K562 (cell line): ENCODE results near the gene LRRC14B. TPM values are rescaled to one million over a fixed set of nuclear protein-coding genes. Genes with fewer than 3 reads are reported as not detected.

Experiments used
- ATAC-seq: fragments of 200-7000 bp; cut with Tn5 transposase; 3 replicates; pipeline ENCODE4 v1.9.1; 2020; ENCODE audit warnings: moderate library complexity
- BruUV-seq: library from RNA; stranded (reverse); fragments of 400-500 nt; replicated peaks from 2 replicates; lab custom pipeline; 2021; lab: Mats Ljungman, UMichigan
- CTCF ChIA-PET: fragments of 300-600 bp; formaldehyde crosslinking; extraction: SDS; loops from one replicate; lab custom pipeline; 2021; ENCODE audit warnings: low intra/inter-chr PET ratio; lab: Yijun Ruan, JAX
- POLR2A ChIA-PET: fragments of 300-600, 350-650 bp; sonication (Branson Sonifier 250); formaldehyde crosslinking; extraction: SDS; loops from one replicate; lab custom pipeline; 2021; ENCODE audit warnings: antibody characterized with exemption, inconsistent platforms; lab: Yijun Ruan, JAX
- DNase-seq, 4 experiments: peaks; one replicate each; pipeline versions ENCODE4 v3.0.0 to v3.0.0-alpha.2; 2011 to 2018; ENCODE audit warnings: low spot score in 3 of 4, mixed read lengths in 3 of 4; ENCODE audit errors: extremely low read depth in 1 of 4
- FAIRE-seq: peaks from 2 replicates; lab custom pipeline; 2011; peaks lifted over from hg19 to GRCh38; lab: Jason Lieb, UNC
- H2AFZ ChIP-seq: 2 replicates; pipeline ENCODE4 v1.6.0; 2011; ENCODE audit warnings: low read depth, low read length, control low read depth, inconsistent platforms
- H3K27ac ChIP-seq: fragments of 200-600 bp; 3 replicates; pipeline ENCODE4 v1.8.0; 2011; ENCODE audit warnings: low read depth, mild to moderate bottlenecking, control low read depth, inconsistent platforms, low read length, moderate library complexity, mixed read lengths; ENCODE audit errors: extremely low read depth
- H3K27me3 ChIP-seq, 2 experiments: fragments of 300-600 bp in 1 of 2; 2 replicates in 1 of 2; 3 replicates in 1 of 2; pipeline versions ENCODE4 v1.6.0 to v1.8.0; 2011; ENCODE audit warnings: inconsistent platforms in 2 of 2, low read length in 2 of 2, mild to moderate bottlenecking in 1 of 2, mixed read lengths in 1 of 2, moderate library complexity in 1 of 2; ENCODE audit not compliant: control insufficient read depth in 2 of 2, insufficient read depth in 2 of 2
- H3K36me3 ChIP-seq: fragments of 300-600 bp; 3 replicates; pipeline ENCODE4 v1.8.0; 2011; ENCODE audit warnings: mild to moderate bottlenecking, low read length, inconsistent platforms; ENCODE audit not compliant: control insufficient read depth, insufficient read depth
- H3K4me1 ChIP-seq, 2 experiments: fragments of 200-600 bp in 1 of 2; replicated peaks in 1 of 2; 2 replicates in 1 of 2; 3 replicates in 1 of 2; pipeline versions ENCODE4 v1.5.1 to v1.8.0; 2011; ENCODE audit warnings: inconsistent platforms in 2 of 2, low read length in 2 of 2, mild to moderate bottlenecking in 1 of 2, mixed read lengths in 1 of 2, moderate library complexity in 1 of 2; ENCODE audit not compliant: control insufficient read depth in 2 of 2, insufficient read depth in 2 of 2
- H3K4me2 ChIP-seq: 2 replicates; pipeline ENCODE4 v1.6.1; 2011; ENCODE audit warnings: low read length, control low read depth, inconsistent platforms, mixed read lengths; ENCODE audit not compliant: insufficient read depth
- H3K4me3 ChIP-seq: fragments of 200-600 bp; sonication (generic), shearing (Covaris generic); 2 replicates; pipeline ENCODE4 v1.5.1; 2016; ENCODE audit warnings: control low read depth, inconsistent platforms
- H3K79me2 ChIP-seq: fragments of 200-600 bp; 3 replicates; pipeline ENCODE4 v1.8.0; 2011; ENCODE audit warnings: low read length, inconsistent platforms; ENCODE audit not compliant: control insufficient read depth, insufficient read depth
- H3K9ac ChIP-seq, 2 experiments: 2 replicates each; pipeline versions ENCODE4 v1.6.0 to v1.6.1; 2011; ENCODE audit warnings: low read depth in 2 of 2, low read length in 2 of 2, control low read depth in 1 of 2, inconsistent platforms in 1 of 2, mild to moderate bottlenecking in 1 of 2, mixed read lengths in 1 of 2; ENCODE audit not compliant: insufficient read depth in 1 of 2
- H3K9me1 ChIP-seq: one replicate; pipeline ENCODE4 v1.6.0; 2011; ENCODE audit warnings: inconsistent platforms, mild to moderate bottlenecking, low read length, moderate library complexity; ENCODE audit not compliant: control insufficient read depth, insufficient read depth
- H3K9me3 ChIP-seq: replicated peaks from 2 replicates; pipeline ENCODE4 v1.5.1; 2011; ENCODE audit warnings: low read depth, low read length, inconsistent platforms; ENCODE audit not compliant: control insufficient read depth, insufficient read depth
- H4K20me1 ChIP-seq: replicated peaks from 2 replicates; pipeline ENCODE4 v1.6.1; 2011; ENCODE audit warnings: low read length, inconsistent platforms, mixed read lengths; ENCODE audit not compliant: control insufficient read depth, insufficient read depth
- AFF1 ChIP-seq, 2 experiments: fragments of 450-650 bp; IDR thresholded peaks; 2 replicates each; pipeline ENCODE4 v1.6.1; 2018; ENCODE audit warnings: mild to moderate bottlenecking in 2 of 2, low read depth in 1 of 2; ENCODE audit not compliant: partially characterized antibody in 2 of 2
- CAMTA2 ChIP-seq: fragments of 250-450 bp; sonication (Bioruptor Pico); conservative IDR thresholded peaks from 2 replicates; pipeline ENCODE4 v1.5.1; 2022
- EP300 ChIP-seq: IDR thresholded peaks from 2 replicates; pipeline ENCODE4 v1.6.1; 2012; ENCODE audit warnings: low read length, improper control_type of control experiment
- FOXP4 ChIP-seq: sonication (generic); formaldehyde crosslinking; IDR thresholded peaks from 2 replicates; pipeline ENCODE4 v1.8.0; 2022; ENCODE audit warnings: mild to moderate bottlenecking, missing genetic modification reagents, borderline replicate concordance
- GTF2E2 ChIP-seq: fragments of 200-800 bp; sonication (Bioruptor generic); IDR thresholded peaks from 2 replicates; pipeline ENCODE4 v1.6.1; 2016; ENCODE audit warnings: missing genetic modification characterization, missing compliant biosample characterization
- NUFIP1 ChIP-seq: fragments of 450-650 bp; IDR thresholded peaks from 2 replicates; pipeline ENCODE4 v1.6.1; 2018; ENCODE audit not compliant: partially characterized antibody
- RUNX1 ChIP-seq: sonication (generic); IDR thresholded peaks from 2 replicates; pipeline ENCODE4 v1.6.1; 2016; ENCODE audit warnings: antibody characterized with exemption, low read depth
- SAFB2 ChIP-seq: fragments of 200-400 bp; formaldehyde crosslinking; IDR thresholded peaks from 2 replicates; pipeline ENCODE4 v1.6.1; 2018; ENCODE audit warnings: borderline replicate concordance, low read length, low read depth, moderate library complexity; ENCODE audit not compliant: severe bottlenecking
- SMC3 ChIP-seq: conservative IDR thresholded peaks from 2 replicates; pipeline ENCODE4 v1.6.1; 2011; ENCODE audit warnings: low read depth, low read length, improper control_type of control experiment; ENCODE audit not compliant: insufficient read depth
- ZNF507 ChIP-seq: conservative IDR thresholded peaks from 2 replicates; pipeline ENCODE4 v1.6.1; 2017; ENCODE audit warnings: missing genetic modification characterization, missing compliant biosample characterization
- WGBS: fragments of 100-300 bp; shearing (Covaris generic); methylation state at CpG from one replicate; pipeline ENCODE4 v1.1.6; 2016; ENCODE audit warnings: low coverage, mixed read lengths; ENCODE audit not compliant: insufficient coverage; ENCODE audit errors: missing lambda C conversion rate; 5-methylcytosine and 5-hydroxymethylcytosine counted together
- in situ Hi-C: fragments of 300-500 bp; cut with MboI; formaldehyde crosslinking; loops from 4 replicates; pipeline ENCODE4 v1.15.0; 2018; ENCODE audit warnings: inconsistent platforms, mixed read lengths
- intact Hi-C: fragments of 100-400 bp; cut with micrococcal nuclease; formaldehyde crosslinking; loops from 2 replicates; pipeline ENCODE4 v1.14.2; 2022
- polyA plus RNA-seq, 8 experiments: library from polyadenylated mRNA; depleted of rRNA in 4 of 8; stranded (reverse) in 5 of 8; unstranded in 3 of 8; fragments of >200 nt; fragmentation: Nextera tagmentation in 2 of 8; fragmentation: Illumina TruSeq in 1 of 8; extraction: Ambion mirVana in 2 of 8; extraction: Trizol in 1 of 8; gene quantifications; 2 replicates each; pipeline versions ENCODE4 v1.2.1 to v1.2.3, GENCODE V29; 2011 to 2014; ENCODE audit warnings: inconsistent platforms in 1 of 8, missing spikeins in 1 of 8
- total RNA-seq, 7 experiments: library from RNA; depleted of rRNA in 6 of 7; stranded (reverse); fragments of >200 nt in 6 of 7; fragmentation: Illumina TruSeq in 2 of 7; extraction: Trizol in 2 of 7; gene quantifications; 2 replicates each; pipeline versions ENCODE4 v1.2.1 to v1.2.3, GENCODE V29; 2011 to 2021; ENCODE audit warnings: low replicate concordance in 1 of 7

The LRRC14B gene
- total and polyA plus RNA-seq, 9 of the 15 experiments (the other 6 are each of a cell fraction or from before 2014, with no cell fraction given), result not detected

GRCh38 chr5:192970-193831 lies 1.9 kb downstream of the LRRC14B start:
- Histone ChIP-seq H3K4me2 (no peak overlapping the region), H3K4me1 (peaks cover 0 to 59% of the 10 kb centered on the region in 2 experiments; a peak in 2 of 5 replicates)
- no peak for FAIRE-seq

More at GRCh38 chr5:192970-193831, 1.9 kb downstream of the LRRC14B start:
- Histone ChIP-seq H2AFZ (no peak overlapping the region), H3K27ac (no peak overlapping the region), H3K4me3 (no peak overlapping the region), H3K27me3 (peaks cover 27 to 63% of the 10 kb centered on the region in 2 experiments; a peak in 4 of 5 replicates), H3K36me3 (no peaks in the 10 kb centered on the region)
- intact Hi-C loops, result no loop called here
- ATAC-seq, result no peak
- CTCF ChIA-PET, result no interaction called here
- in situ Hi-C loops, result no loop called here
- no peak for TF ChIP-seq NUFIP1
- TF ChIP-seq ZNF507 (tag), result no peak
- TF ChIP-seq AFF1 (IDR thresholded peaks at IDR 0.05; ENCODE audit: low read depth in 1 of 2, partially characterized antibody in 2 of 2), result no peak
- TF ChIP-seq FOXP4, result no peak
- no peak for TF ChIP-seq RUNX1
- no peak for TF ChIP-seq SMC3
- no peak for TF ChIP-seq CAMTA2 (CRISPR knock-in tag)
- TF ChIP-seq EP300, result no peak
- no peak for TF ChIP-seq SAFB2
- no peak for TF ChIP-seq GTF2E2
- TF ChIP-seq, all 486 proteins: peak for 0
- POLR2A ChIA-PET, result interaction anchor here (0.6 to 0.9 kb wide), 2 partner anchors 9 to 12 kb away, joined by 3 to 5 read pairs; no protein-coding TSS in a partner anchor
- no peaks in the 10 kb centered on the region for H3K9me3 ChIP-seq
- 6% methylated on average over 14 of the region's 17 CpGs for WGBS
- H3K79me2 ChIP-seq, result no peaks in the 10 kb centered on the region
- H3K9me1 ChIP-seq, result no peaks in the 10 kb centered on the region
- no peak for DNase-seq
- peaks cover 21% of the 10 kb centered on the region for H4K20me1 ChIP-seq
- no TSS peak for BruUV-seq
- no peak overlapping the region for H3K9ac ChIP-seq
